Parathyroid adenoma (tissue), 2 donors: Measurements from ENCODE around the gene MAGI2.

Source experiments
- H2AFZ ChIP-seq: fragments of 300-600 bp; sonication (generic); one replicate; pipeline ENCODE4 v1.7.0; 2017; ENCODE audit warnings: antibody characterized with exemption, mild to moderate bottlenecking
- H3K27ac ChIP-seq: fragments of 300-600 bp; sonication (generic); one replicate; pipeline ENCODE4 v1.7.0; 2017
- H3K27me3 ChIP-seq: fragments of 300-600 bp; sonication (generic); one replicate; pipeline ENCODE4 v1.7.0; 2017; ENCODE audit warnings: low read length; ENCODE audit not compliant: control insufficient read depth, insufficient read depth
- H3K36me3 ChIP-seq: fragments of 300-600 bp; sonication (generic); one replicate; pipeline ENCODE4 v1.7.0; 2017; ENCODE audit warnings: low read length; ENCODE audit not compliant: control insufficient read depth, insufficient read depth
- H3K4me1 ChIP-seq: fragments of 300-600 bp; sonication (generic); one replicate; pipeline ENCODE4 v1.7.0; 2017; ENCODE audit warnings: control low read depth
- H3K4me2 ChIP-seq: fragments of 300-600 bp; sonication (generic); one replicate; pipeline ENCODE4 v1.7.0; 2017; ENCODE audit warnings: low read length
- H3K4me3 ChIP-seq: fragments of 300-600 bp; sonication (generic); one replicate; pipeline ENCODE4 v1.7.0; 2017; ENCODE audit warnings: low read depth, low read length
- H3K79me2 ChIP-seq: fragments of 300-600 bp; sonication (generic); one replicate; pipeline ENCODE4 v1.7.0; 2017; ENCODE audit warnings: control low read depth
- H3K9ac ChIP-seq: fragments of 300-600 bp; sonication (generic); one replicate; pipeline ENCODE4 v1.7.0; 2017; ENCODE audit warnings: mild to moderate bottlenecking
- H3K9me3 ChIP-seq: fragments of 300-600 bp; sonication (generic); one replicate; pipeline ENCODE4 v1.7.0; 2017; ENCODE audit warnings: low read length; ENCODE audit not compliant: control insufficient read depth
- TF ChIP-seq, protein P1 (sequence below): fragments of 300-600 bp; sonication (generic); IDR thresholded peaks from one replicate; pipeline ENCODE4 v1.7.0; 2017; ENCODE audit warnings: antibody characterized with exemption, mild to moderate bottlenecking
- donor health status: primary hyperparathyroidism.

The MAGI2 gene

GRCh38 chr7:78434281-78434680 is 1019.2 kb downstream of the MAGI2 start:
- no peaks in the 10 kb centered on the region for H3K27me3 ChIP-seq
- H3K9me3 ChIP-seq = no peaks in the 10 kb centered on the region
- no peak overlapping the region for H3K27ac ChIP-seq
- H3K4me3 ChIP-seq = no peak overlapping the region
- H3K4me2 ChIP-seq = no peak overlapping the region
- H3K9ac ChIP-seq = no peak overlapping the region
- H3K79me2 ChIP-seq = no peaks in the 10 kb centered on the region
- H3K4me1 ChIP-seq = no peaks in the 10 kb centered on the region
- no peaks in the 10 kb centered on the region for H3K36me3 ChIP-seq
- H2AFZ ChIP-seq = no peak overlapping the region
- TF ChIP-seq, protein P1, sequence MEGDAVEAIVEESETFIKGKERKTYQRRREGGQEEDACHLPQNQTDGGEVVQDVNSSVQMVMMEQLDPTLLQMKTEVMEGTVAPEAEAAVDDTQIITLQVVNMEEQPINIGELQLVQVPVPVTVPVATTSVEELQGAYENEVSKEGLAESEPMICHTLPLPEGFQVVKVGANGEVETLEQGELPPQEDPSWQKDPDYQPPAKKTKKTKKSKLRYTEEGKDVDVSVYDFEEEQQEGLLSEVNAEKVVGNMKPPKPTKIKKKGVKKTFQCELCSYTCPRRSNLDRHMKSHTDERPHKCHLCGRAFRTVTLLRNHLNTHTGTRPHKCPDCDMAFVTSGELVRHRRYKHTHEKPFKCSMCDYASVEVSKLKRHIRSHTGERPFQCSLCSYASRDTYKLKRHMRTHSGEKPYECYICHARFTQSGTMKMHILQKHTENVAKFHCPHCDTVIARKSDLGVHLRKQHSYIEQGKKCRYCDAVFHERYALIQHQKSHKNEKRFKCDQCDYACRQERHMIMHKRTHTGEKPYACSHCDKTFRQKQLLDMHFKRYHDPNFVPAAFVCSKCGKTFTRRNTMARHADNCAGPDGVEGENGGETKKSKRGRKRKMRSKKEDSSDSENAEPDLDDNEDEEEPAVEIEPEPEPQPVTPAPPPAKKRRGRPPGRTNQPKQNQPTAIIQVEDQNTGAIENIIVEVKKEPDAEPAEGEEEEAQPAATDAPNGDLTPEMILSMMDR = no peak

- Histone ChIP-seq H3K27me3 (no peaks in the 10 kb centered on the region), H3K36me3 (no peaks in the 10 kb centered on the region), H3K79me2 (no peaks in the 10 kb centered on the region), H3K4me2 (no peak overlapping the region), H3K27ac (no peak overlapping the region), H2AFZ (no peak overlapping the region), H3K4me1 (no peaks in the 10 kb centered on the region), H3K4me3 (no peak overlapping the region), H3K9ac (no peak overlapping the region), H3K9me3 (no peaks in the 10 kb centered on the region)
- TF ChIP-seq, protein P1 = no peak
Measured at GRCh38 chr7:78433421-78433820, 1020.0 kb downstream of the MAGI2 start.

DNA sequence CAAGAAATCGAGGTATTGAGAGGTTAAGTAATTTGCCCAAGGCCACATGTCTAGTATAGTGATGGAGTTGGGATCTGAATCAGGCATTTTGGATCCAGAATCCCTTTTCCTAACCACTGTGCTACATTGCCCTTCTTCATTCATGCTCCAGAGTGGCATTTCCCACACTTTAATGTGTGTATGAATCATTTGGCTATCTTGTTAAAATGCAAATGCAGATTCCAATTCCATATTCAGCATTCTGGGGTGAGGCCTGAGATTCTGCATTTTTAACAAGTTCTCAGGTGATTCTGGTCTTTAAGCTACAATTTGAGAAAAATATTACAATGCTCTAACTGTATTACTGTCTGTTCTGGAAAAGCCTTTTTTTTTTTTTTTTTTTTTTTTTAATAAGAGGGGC is 1023.6 kb downstream of the MAGI2 start:
- no peak overlapping the region for H3K27ac ChIP-seq
- H3K36me3 ChIP-seq = no peaks in the 10 kb centered on the region
- no peak overlapping the region for H2AFZ ChIP-seq
- H3K4me1 ChIP-seq = no peaks in the 10 kb centered on the region
- H3K4me3 ChIP-seq = no peak overlapping the region
- H3K79me2 ChIP-seq = no peaks in the 10 kb centered on the region
- no peaks in the 10 kb centered on the region for H3K27me3 ChIP-seq
- TF ChIP-seq, protein P1 = no peak
- no peak overlapping the region for H3K9ac ChIP-seq
- H3K4me2 ChIP-seq = no peak overlapping the region
- H3K9me3 ChIP-seq = no peaks in the 10 kb centered on the region

- H3K9ac ChIP-seq = no peak overlapping the region
- TF ChIP-seq, protein P1 = no peak
- no peak overlapping the region for H3K27ac ChIP-seq
- H3K36me3 ChIP-seq = no peaks in the 10 kb centered on the region
- no peaks in the 10 kb centered on the region for H3K27me3 ChIP-seq
- no peak overlapping the region for H2AFZ ChIP-seq
- no peaks in the 10 kb centered on the region for H3K4me1 ChIP-seq
- no peak overlapping the region for H3K4me2 ChIP-seq
- no peaks in the 10 kb centered on the region for H3K9me3 ChIP-seq
- H3K79me2 ChIP-seq = no peaks in the 10 kb centered on the region
- no peak overlapping the region for H3K4me3 ChIP-seq
Measured at GRCh38 chr7:78427209-78427608, 1026.3 kb downstream of the MAGI2 start.

DNA sequence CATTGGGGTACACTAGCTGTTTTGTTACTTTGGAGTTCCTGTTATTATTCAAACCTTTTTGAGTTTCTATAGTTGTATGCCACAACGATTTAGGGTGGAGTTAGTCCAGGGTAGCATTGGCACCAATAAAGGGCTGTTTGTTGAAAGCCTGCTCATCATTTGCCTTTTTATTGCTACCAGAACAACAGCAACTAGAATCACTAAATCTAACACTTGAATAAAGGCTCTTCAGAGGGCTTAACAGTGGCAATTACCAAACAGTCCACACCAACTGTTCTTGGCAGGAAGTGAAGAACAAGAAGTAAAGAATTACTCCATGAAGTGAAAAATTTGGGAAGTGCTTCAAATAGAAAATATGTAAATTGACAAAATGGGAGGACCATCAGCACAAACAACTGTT is 1033.5 kb downstream of the MAGI2 start:
- Histone ChIP-seq H3K9me3 (no peaks in the 10 kb centered on the region), H3K4me1 (no peaks in the 10 kb centered on the region), H2AFZ (no peak overlapping the region), H3K4me3 (no peak overlapping the region), H3K79me2 (no peaks in the 10 kb centered on the region), H3K27ac (no peak overlapping the region), H3K9ac (no peak overlapping the region), H3K4me2 (no peak overlapping the region), H3K27me3 (no peaks in the 10 kb centered on the region), H3K36me3 (no peaks in the 10 kb centered on the region)
- TF ChIP-seq, protein P1 = no peak
